NOMO-1 (cell line): Measurements from ENCODE around the gene SOX13.

Source experiments
- DNase-seq, 2 experiments: peaks; one replicate each; lab custom pipeline; 2025; ENCODE audit not compliant: unreplicated experiment in 2 of 2; lab: John Stamatoyannopoulos, UW

Gene SOX13

GRCh38 chr1:204104331-204105130 lies 31.6 kb downstream of the SOX13 start:
- DNase-seq: no peak

- no peak for DNase-seq
Measured at GRCh38 chr1:204105131-204105515, 32.2 kb downstream of the SOX13 start.

- DNase-seq: no peak
Measured at GRCh38 chr1:204106825-204107224, 33.9 kb downstream of the SOX13 start.

GRCh38 chr1:204107892-204108291 lies 35.0 kb downstream of the SOX13 start:
- DNase-seq: no peak

- DNase-seq: no peak
Measured at GRCh38 chr1:204108312-204109141, 35.6 kb downstream of the SOX13 start.

GRCh38 chr1:204110894-204111633 lies 38.1 kb downstream of the SOX13 start:
- no peak for DNase-seq

GRCh38 chr1:204112876-204113730 lies 40.2 kb downstream of the SOX13 start:
- DNase-seq: no peak

- no peak for DNase-seq
Measured at GRCh38 chr1:204113896-204114295, 41.0 kb downstream of the SOX13 start.

- DNase-seq: peak; percentile 50 to 76
Measured at GRCh38 chr1:204114606-204115005, 41.7 kb downstream of the SOX13 start.

- DNase-seq: no peak
Measured at GRCh38 chr1:204115116-204115515, 42.2 kb downstream of the SOX13 start.

GRCh38 chr1:204116539-204116938 lies 43.6 kb downstream of the SOX13 start:
- no peak for DNase-seq

GRCh38 chr1:204121840-204122555 lies 49.1 kb downstream of the SOX13 start:
- no peak for DNase-seq

- peak in 1 of 2 experiments; percentile 4 for DNase-seq
Measured at GRCh38 chr1:204123376-204123775, 50.5 kb downstream of the SOX13 start.

GRCh38 chr1:204124639-204125038 lies 51.7 kb downstream of the SOX13 start:
- no peak for DNase-seq

GRCh38 chr1:204125759-204126351 lies 52.9 kb downstream of the SOX13 start:
- no peak for DNase-seq

GRCh38 chr1:204126386-204126785 lies 53.5 kb downstream of the SOX13 start:
- DNase-seq: no peak

GRCh38 chr1:204126956-204127355 lies 54.0 kb downstream of the SOX13 start:
- no peak for DNase-seq

- DNase-seq: peak; percentile 21 to 33
Measured at GRCh38 chr1:204127597-204128242, 54.8 kb downstream of the SOX13 start.

GRCh38 chr1:204128464-204128963 lies 55.6 kb downstream of the SOX13 start:
- no peak for DNase-seq
